GM23338 (cell line): ENCODE measurements around the gene JAZF1. TPM values are rescaled to one million over a fixed set of nuclear protein-coding genes. Genes with fewer than 3 reads are reported as not detected.

Experiments used
- ATAC-seq: fragments of 200-7000 bp; cut with Tn5 transposase; 3 replicates; pipeline ENCODE4 v1.9.1; 2020
- DNase-seq: peaks from one replicate; pipeline ENCODE4 v3.0.0-alpha.2; 2015; ENCODE audit warnings: low spot score
- H2AFZ ChIP-seq: fragments of 200-600 bp; sonication (generic); 2 replicates; pipeline ENCODE4 v1.8.0; 2016; ENCODE audit warnings: antibody characterized with exemption, mild to moderate bottlenecking, moderate library complexity
- H3F3A ChIP-seq: fragments of 200-600 bp; sonication (generic); replicated peaks from 2 replicates; pipeline ENCODE4 v1.8.0; 2017; ENCODE audit warnings: antibody characterized with exemption, mixed run types, low read depth
- H3K27ac ChIP-seq: fragments of 200-600 bp; sonication (generic); 2 replicates; pipeline ENCODE4 v1.6.1; 2016; ENCODE audit warnings: low read depth
- H3K27me3 ChIP-seq: fragments of 200-600 bp; sonication (generic); 2 replicates; pipeline ENCODE4 v1.8.0; 2016; ENCODE audit warnings: mild to moderate bottlenecking, mixed run types, moderate library complexity; ENCODE audit not compliant: insufficient read depth
- H3K36me3 ChIP-seq: fragments of 200-600 bp; sonication (generic); 2 replicates; pipeline ENCODE4 v1.8.0; 2016; ENCODE audit warnings: mild to moderate bottlenecking; ENCODE audit not compliant: insufficient read depth
- H3K4me1 ChIP-seq: fragments of 200-600 bp; sonication (generic); 2 replicates; pipeline ENCODE4 v1.8.0; 2016; ENCODE audit warnings: mild to moderate bottlenecking, moderate library complexity; ENCODE audit not compliant: insufficient read depth
- H3K4me2 ChIP-seq: fragments of 200-600 bp; sonication (generic); 2 replicates; pipeline ENCODE4 v1.7.1; 2017; ENCODE audit warnings: mixed run types
- H3K4me3 ChIP-seq: fragments of 200-600 bp; sonication (generic); 2 replicates; pipeline ENCODE4 v1.6.1; 2016; ENCODE audit warnings: mixed run types
- H3K79me2 ChIP-seq: fragments of 200-600 bp; sonication (generic); replicated peaks from 2 replicates; pipeline ENCODE4 v1.8.0; 2017; ENCODE audit warnings: mild to moderate bottlenecking; ENCODE audit not compliant: insufficient read depth
- H3K9me2 ChIP-seq: fragments of 200-600 bp; sonication (generic); 2 replicates; pipeline ENCODE4 v1.8.0; 2017; ENCODE audit not compliant: insufficient read depth
- H4K20me1 ChIP-seq: fragments of 200-600 bp; sonication (generic); replicated peaks from 2 replicates; pipeline ENCODE4 v1.8.0; 2017; ENCODE audit warnings: mild to moderate bottlenecking; ENCODE audit not compliant: insufficient read depth
- H3K27ac Mint-ChIP-seq: 2 replicates; pipeline ENCODE4 v1.8.0; 2020; ENCODE audit warnings: inconsistent platforms, mild to moderate bottlenecking, moderate library complexity, mixed read lengths
- H3K27me3 Mint-ChIP-seq: 3 replicates; pipeline ENCODE4 v1.8.0; 2022; ENCODE audit warnings: low read depth, mild to moderate bottlenecking, moderate library complexity, mixed read lengths, inconsistent platforms; ENCODE audit not compliant: insufficient read depth, poor library complexity
- H3K36me3 Mint-ChIP-seq: 3 replicates; pipeline ENCODE4 v1.8.0; 2021; ENCODE audit warnings: low read depth, mild to moderate bottlenecking, inconsistent platforms, moderate library complexity, mixed read lengths
- H3K4me1 Mint-ChIP-seq: 3 replicates; pipeline ENCODE4 v1.8.0; 2020; ENCODE audit warnings: mild to moderate bottlenecking, inconsistent platforms, mixed read lengths
- H3K4me3 Mint-ChIP-seq: 3 replicates; pipeline ENCODE4 v1.8.0; 2021; ENCODE audit warnings: moderate library complexity, mild to moderate bottlenecking, inconsistent platforms, mixed read lengths
- H3K9me3 Mint-ChIP-seq: 3 replicates; pipeline ENCODE4 v1.8.0; 2020; ENCODE audit warnings: moderate library complexity, mild to moderate bottlenecking, inconsistent platforms, mixed read lengths
- CREB1 ChIP-seq: fragments of 250-450 bp; sonication (Bioruptor Pico); IDR thresholded peaks from 2 replicates; pipeline ENCODE4 v1.5.0; 2020; ENCODE audit warnings: low read depth, mild to moderate bottlenecking, moderate library complexity
- NANOG ChIP-seq: IDR thresholded peaks from 2 replicates; pipeline ENCODE4 v1.6.1; 2016; ENCODE audit warnings: antibody characterized with exemption, borderline replicate concordance
- REST ChIP-seq: IDR thresholded peaks from one replicate; pipeline ENCODE4 v1.6.1; 2018; ENCODE audit warnings: antibody characterized with exemption; ENCODE audit not compliant: unreplicated experiment
- STAT1 ChIP-seq: IDR thresholded peaks from one replicate; pipeline ENCODE4 v1.6.1; 2016; ENCODE audit warnings: antibody characterized with exemption; ENCODE audit not compliant: unreplicated experiment
- ZNF114 ChIP-seq: fragments of 250-450 bp; sonication (Bioruptor Pico); IDR thresholded peaks from 2 replicates; pipeline ENCODE4 v1.5.0; 2020; ENCODE audit warnings: mild to moderate bottlenecking, moderate library complexity
- polyA plus RNA-seq: library from polyadenylated mRNA; unstranded; fragments of >200 nt; fragmentation: Nextera tagmentation; extraction: Ambion mirVana; gene quantifications from 2 replicates; pipeline ENCODE4 v1.2.1, GENCODE V29; 2016
- total RNA-seq: library from RNA; depleted of rRNA; stranded (reverse); fragments of >200 nt; shearing (Covaris generic); gene quantifications from 2 replicates; pipeline ENCODE4 v1.2.3, GENCODE V29; 2014
- TF ChIP-seq, protein P1 (sequence below): fragments of 250-450 bp; sonication (Bioruptor Pico); IDR thresholded peaks from 2 replicates; pipeline ENCODE4 v1.5.0; 2020; ENCODE audit warnings: mild to moderate bottlenecking, moderate library complexity

Gene JAZF1
- total and polyA plus RNA-seq, 2 experiments from 2014 or later: 12.2 to 22.2 TPM

DNA sequence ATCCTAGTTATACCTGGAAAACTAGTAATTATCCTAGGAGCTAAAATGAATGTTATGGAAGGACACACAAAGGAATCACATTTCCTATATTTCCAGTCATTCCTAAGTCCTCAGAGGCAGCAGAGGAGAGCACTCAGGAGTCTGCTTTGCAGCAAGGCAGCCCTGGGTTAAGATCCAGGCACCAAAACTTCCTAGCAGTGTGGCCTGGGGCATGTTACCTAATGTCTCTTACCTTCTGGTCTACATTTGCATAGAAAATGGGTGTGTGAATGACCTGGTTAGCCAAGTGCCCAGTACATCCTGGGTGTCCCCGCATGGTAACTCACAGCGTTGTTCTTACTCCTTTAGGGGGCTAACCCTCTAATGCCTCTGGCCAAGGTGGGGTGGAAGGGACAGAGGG is 304.8 kb downstream of the JAZF1 start:
- Histone ChIP-seq H3K36me3 (no peaks in the 10 kb centered on the region), H2AFZ (no peak overlapping the region), H3K27ac (no peak overlapping the region), H3K4me3 (no peak overlapping the region), H3K27me3 (no peaks in the 10 kb centered on the region), H3K79me2 (no peaks in the 10 kb centered on the region), H4K20me1 (no peaks in the 10 kb centered on the region; the same call in 1 of the 2 replicates), H3K4me2 (no peak overlapping the region), H3F3A (no peaks in the 10 kb centered on the region), H3K4me1 (no peaks in the 10 kb centered on the region; the same call in none of the 2 replicates), H3K9me2 (0 out of 2 replicates have a peak, but pooled peaks cover 7% of the 10 kb centered on the region)
- DNase-seq: no peak
- Mint-ChIP-seq H3K27me3 (peaks cover 7% of the 10 kb centered on the region), H3K4me3 (no peak overlapping the region), H3K4me1 (peaks cover 15% of the 10 kb centered on the region), H3K27ac (no peak overlapping the region), H3K9me3 (no peaks in the 10 kb centered on the region), H3K36me3 (no peaks in the 10 kb centered on the region)
- no peak for ATAC-seq
- no peak for TF ChIP-seq REST
- no peak for TF ChIP-seq STAT1
- TF ChIP-seq ZNF114: no peak
- TF ChIP-seq NANOG: no peak
- no peak for TF ChIP-seq CREB1 (CRISPR knock-in tag)
- TF ChIP-seq, protein P1, sequence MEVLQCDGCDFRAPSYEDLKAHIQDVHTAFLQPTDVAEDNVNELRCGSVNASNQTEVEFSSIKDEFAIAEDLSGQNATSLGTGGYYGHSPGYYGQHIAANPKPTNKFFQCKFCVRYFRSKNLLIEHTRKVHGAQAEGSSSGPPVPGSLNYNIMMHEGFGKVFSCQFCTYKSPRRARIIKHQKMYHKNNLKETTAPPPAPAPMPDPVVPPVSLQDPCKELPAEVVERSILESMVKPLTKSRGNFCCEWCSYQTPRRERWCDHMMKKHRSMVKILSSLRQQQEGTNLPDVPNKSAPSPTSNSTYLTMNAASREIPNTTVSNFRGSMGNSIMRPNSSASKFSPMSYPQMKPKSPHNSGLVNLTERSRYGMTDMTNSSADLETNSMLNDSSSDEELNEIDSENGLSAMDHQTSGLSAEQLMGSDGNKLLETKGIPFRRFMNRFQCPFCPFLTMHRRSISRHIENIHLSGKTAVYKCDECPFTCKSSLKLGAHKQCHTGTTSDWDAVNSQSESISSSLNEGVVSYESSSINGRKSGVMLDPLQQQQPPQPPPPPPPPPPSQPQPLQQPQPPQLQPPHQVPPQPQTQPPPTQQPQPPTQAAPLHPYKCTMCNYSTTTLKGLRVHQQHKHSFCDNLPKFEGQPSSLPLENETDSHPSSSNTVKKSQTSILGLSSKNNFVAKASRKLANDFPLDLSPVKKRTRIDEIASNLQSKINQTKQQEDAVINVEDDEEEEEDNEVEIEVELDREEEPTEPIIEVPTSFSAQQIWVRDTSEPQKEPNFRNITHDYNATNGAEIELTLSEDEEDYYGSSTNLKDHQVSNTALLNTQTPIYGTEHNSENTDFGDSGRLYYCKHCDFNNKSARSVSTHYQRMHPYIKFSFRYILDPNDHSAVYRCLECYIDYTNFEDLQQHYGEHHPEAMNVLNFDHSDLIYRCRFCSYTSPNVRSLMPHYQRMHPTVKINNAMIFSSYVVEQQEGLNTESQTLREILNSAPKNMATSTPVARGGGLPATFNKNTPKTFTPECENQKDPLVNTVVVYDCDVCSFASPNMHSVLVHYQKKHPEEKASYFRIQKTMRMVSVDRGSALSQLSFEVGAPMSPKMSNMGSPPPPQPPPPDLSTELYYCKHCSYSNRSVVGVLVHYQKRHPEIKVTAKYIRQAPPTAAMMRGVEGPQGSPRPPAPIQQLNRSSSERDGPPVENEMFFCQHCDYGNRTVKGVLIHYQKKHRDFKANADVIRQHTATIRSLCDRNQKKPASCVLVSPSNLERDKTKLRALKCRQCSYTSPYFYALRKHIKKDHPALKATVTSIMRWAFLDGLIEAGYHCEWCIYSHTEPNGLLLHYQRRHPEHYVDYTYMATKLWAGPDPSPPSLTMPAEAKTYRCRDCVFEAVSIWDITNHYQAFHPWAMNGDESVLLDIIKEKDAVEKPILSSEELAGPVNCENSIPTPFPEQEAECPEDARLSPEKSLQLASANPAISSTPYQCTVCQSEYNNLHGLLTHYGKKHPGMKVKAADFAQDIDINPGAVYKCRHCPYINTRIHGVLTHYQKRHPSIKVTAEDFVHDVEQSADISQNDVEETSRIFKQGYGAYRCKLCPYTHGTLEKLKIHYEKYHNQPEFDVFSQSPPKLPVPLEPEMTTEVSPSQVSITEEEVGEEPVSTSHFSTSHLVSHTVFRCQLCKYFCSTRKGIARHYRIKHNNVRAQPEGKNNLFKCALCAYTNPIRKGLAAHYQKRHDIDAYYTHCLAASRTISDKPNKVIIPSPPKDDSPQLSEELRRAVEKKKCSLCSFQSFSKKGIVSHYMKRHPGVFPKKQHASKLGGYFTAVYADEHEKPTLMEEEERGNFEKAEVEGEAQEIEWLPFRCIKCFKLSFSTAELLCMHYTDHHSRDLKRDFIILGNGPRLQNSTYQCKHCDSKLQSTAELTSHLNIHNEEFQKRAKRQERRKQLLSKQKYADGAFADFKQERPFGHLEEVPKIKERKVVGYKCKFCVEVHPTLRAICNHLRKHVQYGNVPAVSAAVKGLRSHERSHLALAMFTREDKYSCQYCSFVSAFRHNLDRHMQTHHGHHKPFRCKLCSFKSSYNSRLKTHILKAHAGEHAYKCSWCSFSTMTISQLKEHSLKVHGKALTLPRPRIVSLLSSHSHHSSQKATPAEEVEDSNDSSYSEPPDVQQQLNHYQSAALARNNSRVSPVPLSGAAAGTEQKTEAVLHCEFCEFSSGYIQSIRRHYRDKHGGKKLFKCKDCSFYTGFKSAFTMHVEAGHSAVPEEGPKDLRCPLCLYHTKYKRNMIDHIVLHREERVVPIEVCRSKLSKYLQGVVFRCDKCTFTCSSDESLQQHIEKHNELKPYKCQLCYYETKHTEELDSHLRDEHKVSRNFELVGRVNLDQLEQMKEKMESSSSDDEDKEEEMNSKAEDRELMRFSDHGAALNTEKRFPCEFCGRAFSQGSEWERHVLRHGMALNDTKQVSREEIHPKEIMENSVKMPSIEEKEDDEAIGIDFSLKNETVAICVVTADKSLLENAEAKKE (CRISPR knock-in tag): no peak
